GM13977 (cell line): ENCODE measurements around the gene NMU.
"Not testable (repeated sequence)": the region's sequence is repeated elsewhere in the genome, so short reads cannot be mapped to it uniquely, and the experiment has no call there.

Experiments used
- DNase-seq: peaks from one replicate; pipeline ENCODE4 v3.0.0; 2012; ENCODE audit warnings: low spot score
- CTCF ChIP-seq: IDR thresholded peaks from 2 replicates; pipeline ENCODE4 v1.5.1; 2012; ENCODE audit warnings: mild to moderate bottlenecking, control low read depth; ENCODE audit not compliant: insufficient read depth; ENCODE audit errors: extremely low read depth, missing control alignments
- in situ Hi-C: fragments of 300-500 bp; cut with MboI; formaldehyde crosslinking; loops from one replicate; pipeline ENCODE4 v1.12.0; 2022; ENCODE audit warnings: low sequenced_read_pairs, low pct_unique_long_range_greater_than_20kb, mixed read lengths, inconsistent platforms; ENCODE audit not compliant: unreplicated experiment

Gene NMU

GRCh38 chr4:55600640-55601039 lies 35.5 kb downstream of the NMU start:
- no peak for TF ChIP-seq CTCF

GRCh38 chr4:55598641-55599040 lies 37.5 kb downstream of the NMU start:
- in situ Hi-C loops, result no loop called here
- DNase-seq, result no peak
- no peak for TF ChIP-seq CTCF

More at GRCh38 chr4:55600640-55601039, 35.5 kb downstream of the NMU start:
- in situ Hi-C loops, result no loop called here
- no peak for DNase-seq

GRCh38 chr4:55592014-55592413 lies 44.1 kb downstream of the NMU start, which contains the start of gene PDCL2:
Gene PDCL2, minus strand, starts transcription at chr4:55592245. Its CDS starts 136 bp downstream, at chr4:55592109.
- no peak for TF ChIP-seq CTCF
- in situ Hi-C loops, result no loop called here
- DNase-seq, result no peak

GRCh38 chr4:55588160-55588559 lies 47.9 kb downstream of the NMU start:
- in situ Hi-C loops, result no loop called here
- TF ChIP-seq CTCF, result no peak
- DNase-seq, result no peak

- in situ Hi-C loops, DNase-seq: not testable (repeated sequence)
These were observed 53.3 kb downstream of the NMU start for GRCh38 chr4:55582773-55583172.

GRCh38 chr4:55578341-55579010 lies 57.6 kb downstream of the NMU start:
- TF ChIP-seq CTCF, result no peak
- no peak for DNase-seq
- in situ Hi-C loops, result no loop called here

- DNase-seq, result no peak
- no peak for TF ChIP-seq CTCF
- in situ Hi-C loops, result no loop called here
These were observed 60.6 kb downstream of the NMU start for GRCh38 chr4:55575513-55575912.
